Fibroblast of skin of abdomen (primary cell): Measurements from ENCODE around the gene U2SURP.
A peak's percentile ranks its signal among the peaks of the same experiment; 100 is the strongest.
"Not testable (repeated sequence)": the region's sequence is repeated elsewhere in the genome, so short reads cannot be mapped to it uniquely, and the experiment has no call there.

Experiments
- DNase-seq: peaks from one replicate; pipeline ENCODE4 v3.0.0-alpha.2; 2013

The U2SURP gene

GRCh38 chr3:142976621-142977398 is 24.6 kb upstream of the U2SURP start:
- peak; percentile 88 for DNase-seq

DNA sequence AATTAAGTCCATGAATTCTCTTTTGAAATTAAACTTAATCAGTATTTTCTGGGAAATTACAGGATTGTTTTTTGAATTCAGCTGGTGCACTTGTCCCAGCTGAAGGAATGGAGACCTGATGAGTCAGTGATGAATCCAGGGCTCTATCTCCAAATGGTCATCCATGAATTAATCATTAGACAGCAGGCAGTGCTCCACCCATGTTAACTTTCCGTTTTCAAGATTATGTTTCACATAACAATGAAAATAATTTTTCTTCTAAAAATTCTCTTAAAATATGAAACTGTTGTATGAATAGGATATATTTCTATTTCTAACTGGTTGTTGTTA is 24.0 kb upstream of the U2SURP start:
- DNase-seq: no peak

- no peak for DNase-seq
These were observed 20.3 kb upstream of the U2SURP start for GRCh38 chr3:142981108-142981507.

GRCh38 chr3:142982038-142982773 is 19.2 kb upstream of the U2SURP start:
- no peak for DNase-seq

DNA sequence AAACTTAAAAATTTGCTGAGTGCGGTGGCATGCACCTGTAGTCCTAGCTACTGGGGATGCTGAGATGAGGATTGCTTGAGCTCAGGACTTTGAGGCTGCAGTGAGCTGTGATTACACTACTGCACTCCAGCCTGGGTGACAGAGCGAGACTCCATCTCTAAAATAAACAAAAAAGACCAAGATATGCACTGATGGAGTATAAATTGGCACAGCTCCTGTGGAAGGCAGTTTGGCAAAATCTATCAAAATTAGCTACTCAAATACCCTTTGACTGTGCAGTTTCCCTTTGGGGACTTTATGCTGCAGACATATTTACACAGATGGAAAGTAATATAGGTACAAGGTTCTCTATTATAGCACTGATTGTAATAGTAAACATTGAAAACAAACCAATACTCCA is 18.1 kb upstream of the U2SURP start:
- no peak for DNase-seq

DNA sequence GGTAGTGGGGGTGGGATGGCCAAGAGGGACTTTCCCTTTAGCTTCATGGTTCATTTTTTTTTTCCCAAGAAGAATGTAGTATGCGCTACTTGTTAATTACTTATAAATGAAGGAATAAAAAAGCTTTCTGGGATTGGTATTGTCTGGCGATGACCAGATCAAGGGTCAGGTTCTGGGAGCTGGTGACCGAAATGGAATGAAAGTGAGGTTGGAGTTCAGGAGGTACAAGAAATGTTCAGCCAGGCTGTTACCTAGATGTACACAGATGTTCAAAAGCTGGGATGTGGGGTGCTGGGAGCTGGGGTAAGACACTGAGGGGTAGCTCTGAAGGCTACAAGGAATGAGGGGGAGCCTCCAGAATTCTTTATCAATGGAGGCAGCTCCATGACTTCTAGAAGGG is 17.1 kb upstream of the U2SURP start:
- no peak for DNase-seq

- DNase-seq: peak; percentile 39
These were observed 14.2 kb upstream of the U2SURP start for GRCh38 chr3:142987080-142987700.

- peak; percentile 26 for DNase-seq
These were observed 13.7 kb upstream of the U2SURP start for GRCh38 chr3:142987707-142988106.

DNA sequence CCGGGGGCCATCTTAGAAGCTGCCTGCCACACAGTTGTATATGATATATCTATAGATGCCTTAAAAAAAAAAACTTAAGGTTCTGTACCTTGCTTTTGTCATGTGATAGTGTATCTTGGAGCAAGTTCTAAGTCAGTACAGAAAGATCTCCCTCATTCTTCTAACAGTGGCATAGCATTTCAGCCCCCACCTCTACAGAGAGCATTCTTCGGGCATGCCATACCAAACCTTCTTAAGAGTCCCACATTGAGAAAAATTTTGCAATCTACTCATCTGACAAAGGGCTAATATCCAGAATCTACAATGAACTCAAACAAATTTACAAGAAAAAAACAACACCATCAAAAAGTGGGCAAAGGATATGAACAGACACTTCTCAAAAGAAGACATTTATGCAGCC is 13.1 kb upstream of the U2SURP start:
- not testable (repeated sequence) for DNase-seq

GRCh38 chr3:142988826-142989225 is 12.5 kb upstream of the U2SURP start:
- not testable (repeated sequence) for DNase-seq

DNA sequence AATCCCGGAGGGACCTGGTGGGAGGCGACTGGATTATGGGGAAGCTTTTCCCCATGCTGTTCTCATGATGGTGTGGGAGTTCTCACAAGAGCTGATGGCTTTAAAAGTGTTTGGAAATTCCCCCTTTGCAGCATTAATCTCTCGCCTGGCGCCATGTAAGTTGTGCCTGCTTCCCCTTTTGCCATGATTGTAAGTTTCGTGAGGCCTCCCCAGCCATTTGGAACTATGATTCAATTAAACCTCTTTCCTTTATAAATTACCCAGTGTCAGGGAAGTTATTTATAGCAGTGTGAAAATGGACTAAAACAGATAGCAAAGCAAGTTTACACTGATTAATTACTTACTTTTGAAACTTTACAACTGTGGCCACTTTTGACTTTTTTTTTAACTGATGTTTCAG is 10.6 kb upstream of the U2SURP start:
- no peak for DNase-seq

- no peak for DNase-seq
These were observed 9.0 kb upstream of the U2SURP start for GRCh38 chr3:142992323-142992722.

- DNase-seq: peak; percentile 61
These were observed 7.4 kb upstream of the U2SURP start for GRCh38 chr3:142993958-142994442.

DNA sequence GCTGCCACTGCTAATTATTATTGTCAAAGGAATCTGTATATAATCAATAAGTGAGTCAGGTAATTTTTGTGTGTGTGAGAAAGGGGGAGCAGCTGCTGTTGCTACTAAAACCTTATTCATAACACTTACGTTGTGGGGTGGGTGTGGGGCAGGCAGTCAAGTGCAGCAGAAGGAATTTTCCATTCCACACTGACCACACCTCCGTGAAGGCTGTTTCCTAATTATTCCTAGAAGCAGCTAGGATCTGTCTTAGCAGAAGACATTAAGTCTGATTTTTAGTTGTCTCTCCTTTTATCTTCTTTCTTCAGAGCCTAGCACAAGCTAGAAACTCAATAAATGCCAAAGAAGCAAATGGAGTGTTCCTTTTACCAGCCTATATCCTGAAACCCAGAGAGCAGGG is 4.0 kb upstream of the U2SURP start:
- no peak for DNase-seq

GRCh38 chr3:142998439-142998838 is 2.9 kb upstream of the U2SURP start:
- DNase-seq: peak; percentile 64

DNA sequence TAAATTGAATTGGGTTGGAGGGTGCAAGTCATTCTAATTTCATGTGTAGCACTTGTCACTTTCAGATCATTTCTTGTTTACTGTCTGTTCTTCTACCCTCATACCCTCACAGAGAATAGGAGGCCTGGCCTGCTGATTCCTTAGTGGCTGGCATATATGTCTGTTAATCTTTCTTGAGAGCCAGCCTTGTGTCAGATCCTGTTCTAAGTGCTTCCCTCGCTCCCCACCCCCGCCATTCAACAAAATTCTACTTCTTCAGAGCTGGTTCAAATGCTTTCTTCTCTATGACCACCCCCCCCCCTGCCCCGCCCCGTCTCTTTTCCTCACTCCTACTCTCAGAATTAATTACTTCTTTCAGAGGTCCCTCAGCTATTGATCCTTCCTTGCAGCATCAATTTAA is 1.5 kb upstream of the U2SURP start:
- DNase-seq: no peak

GRCh38 chr3:143000528-143000927 is 842 bp upstream of the U2SURP start:
- DNase-seq: peak; percentile 43

DNA sequence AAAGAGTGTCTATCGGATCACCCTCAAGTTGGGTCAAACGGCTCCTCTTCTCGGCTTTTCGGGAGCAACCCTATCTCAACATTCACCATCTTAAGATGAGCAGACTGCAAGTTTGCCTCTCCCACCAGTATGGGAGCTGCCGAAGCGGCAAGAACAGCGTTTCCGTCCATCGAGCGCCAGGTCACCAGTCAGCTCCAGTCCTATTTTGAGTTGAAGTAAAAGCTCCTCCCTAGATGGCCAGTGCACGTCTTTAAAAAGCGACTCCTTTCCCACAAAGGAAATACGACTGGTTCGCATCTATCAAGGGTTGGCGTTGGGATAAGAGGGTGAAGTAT is 369 bp upstream of the U2SURP start:
- DNase-seq: no peak

- DNase-seq: no peak
These were observed 828 bp downstream of the U2SURP start for GRCh38 chr3:143002083-143002712.

DNA sequence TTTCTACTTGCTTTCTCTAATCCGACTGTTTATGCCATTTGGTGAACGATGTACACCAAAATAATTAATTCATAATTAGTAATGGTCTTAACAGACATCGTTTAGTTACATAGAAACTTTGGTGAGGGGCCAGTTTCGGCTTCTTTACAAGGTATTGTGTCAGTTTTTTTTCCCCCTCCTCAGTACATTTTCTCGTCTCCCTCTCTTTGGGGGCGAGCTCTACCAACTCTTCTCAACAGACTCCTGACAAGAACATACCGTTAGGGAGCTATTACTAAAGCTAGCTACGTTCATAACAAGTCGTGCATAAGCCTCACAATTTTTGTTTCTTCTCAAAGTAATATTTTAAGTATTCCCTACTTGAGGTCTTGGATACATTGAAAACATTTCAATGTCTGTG is 1.4 kb downstream of the U2SURP start:
- DNase-seq: no peak

DNA sequence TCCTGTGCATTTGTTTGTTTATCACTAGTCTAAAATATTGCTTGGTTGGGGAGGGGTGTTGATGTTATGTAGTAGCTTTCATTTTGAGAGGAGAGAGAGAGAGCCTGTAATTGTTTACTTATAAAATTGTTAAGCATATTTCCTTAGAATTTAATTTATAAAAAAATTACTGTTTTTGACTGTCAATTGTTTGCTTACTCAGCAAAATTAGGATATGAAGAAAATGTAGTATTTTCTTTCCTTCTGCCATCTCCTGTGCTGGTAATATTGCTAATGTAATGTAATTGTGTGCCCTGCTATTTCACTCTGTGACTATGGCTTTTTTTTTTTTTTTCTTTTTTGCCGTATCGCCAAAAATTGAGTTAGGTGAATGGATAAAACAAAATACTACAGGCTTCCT is 3.5 kb downstream of the U2SURP start:
- no peak for DNase-seq

- DNase-seq: no peak
These were observed 8.7 kb downstream of the U2SURP start for GRCh38 chr3:143010024-143010423.

GRCh38 chr3:143011705-143012104 is 10.3 kb downstream of the U2SURP start:
- no peak for DNase-seq
